ENCODE measurements around the gene KLHL33. TPM values are rescaled to one million over a fixed set of nuclear protein-coding genes. Genes with fewer than 3 reads are reported as not detected.

Gene KLHL33
- total and polyA plus RNA-seq, 8 donors: 0.08 to 0.34 (median 0.13) TPM

DNA sequence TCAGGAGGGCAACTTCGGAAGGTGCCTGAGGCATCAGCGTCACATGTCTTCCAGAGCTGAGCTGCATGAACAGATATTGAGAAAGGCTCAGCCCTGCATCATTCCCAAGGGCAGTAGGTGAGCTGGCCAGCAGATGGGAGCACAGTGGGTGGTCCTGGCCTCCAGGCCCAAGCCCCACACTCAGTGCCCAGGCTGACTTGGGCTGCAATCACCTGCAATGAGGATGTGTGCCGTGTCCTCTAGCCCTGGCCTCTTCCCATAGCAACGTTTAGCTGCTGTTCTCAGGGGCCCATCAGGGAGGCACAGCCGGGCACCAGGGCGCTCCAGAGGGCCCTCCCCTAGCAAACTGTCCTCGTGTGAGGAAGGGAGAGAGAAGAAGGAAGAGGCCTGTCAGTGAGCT is 54.6 kb downstream of the KLHL33 start:
- no peak for ATAC-seq
- Histone ChIP-seq H3K4me1 (no peaks in the 10 kb centered on the region), H3K27ac (no peak overlapping the region), H3K36me3 (peaks cover 0 to 80% (median 38%) of the 10 kb centered on the region in 3 donors), H3K9me3 (no peaks in the 10 kb centered on the region), H3K4me3 (no peak overlapping the region), H3K27me3 (no peaks in the 10 kb centered on the region)
- FAIRE-seq: no peak
- no peak for DNase-seq
- 83 to 84% methylated on average over 7 of the region's 7 CpGs for WGBS, 2 donors
- intact Hi-C loops (cut with DNase I): no loop called here
- TF ChIP-seq CTCF (IDR thresholded peaks at IDR 0.05): no peak

GRCh38 chr14:20380681-20381080 is 55.3 kb downstream of the KLHL33 start:
- Histone ChIP-seq H3K36me3 (peaks cover 0 to 76% (median 38%) of the 10 kb centered on the region in 3 donors), H3K4me1 (no peaks in the 10 kb centered on the region)

DNA sequence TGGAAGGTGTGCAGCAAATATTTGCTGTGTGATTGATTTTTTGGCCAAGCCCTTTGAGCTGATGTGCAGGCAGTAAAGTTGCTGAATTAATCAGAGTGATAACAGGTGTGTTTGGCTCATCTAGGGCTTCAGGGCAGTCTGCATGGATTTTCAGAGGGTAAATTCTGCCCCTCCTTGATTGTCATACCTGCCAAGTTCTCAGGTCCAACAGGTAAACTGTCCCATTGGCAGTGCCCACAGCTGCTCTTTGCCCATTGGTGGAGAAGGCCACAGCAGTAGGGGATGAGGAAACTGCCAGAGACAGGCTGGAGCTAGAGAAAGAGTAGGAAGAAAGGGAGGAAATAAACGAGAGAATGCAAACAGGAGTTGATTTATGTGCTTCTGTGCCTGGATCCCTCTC is 56.2 kb downstream of the KLHL33 start:
- TF ChIP-seq CTCF (IDR thresholded peaks at IDR 0.05): no peak
- no peaks in the 10 kb centered on the region for H3K4me1 ChIP-seq
- no peak overlapping the region for H3K27ac ChIP-seq
- no peak overlapping the region for H3K4me3 ChIP-seq
- H3K27me3 ChIP-seq: no peaks in the 10 kb centered on the region
- ATAC-seq: no peak
- intact Hi-C loops (cut with DNase I): no loop called here
- 29 to 31% methylated on average over 1 of the region's 1 CpG for WGBS, 2 donors
- FAIRE-seq: no peak
- DNase-seq: no peak
- no peaks in the 10 kb centered on the region for H3K9me3 ChIP-seq
- H3K36me3 ChIP-seq: peaks cover 0 to 71% (median 37%) of the 10 kb centered on the region in 3 donors

More at GRCh38 chr14:20380681-20381080, 55.3 kb downstream of the KLHL33 start:
- intact Hi-C loops (cut with DNase I): no loop called here
- Histone ChIP-seq H3K4me3 (no peak overlapping the region), H3K27me3 (no peaks in the 10 kb centered on the region), H3K9me3 (no peaks in the 10 kb centered on the region), H3K27ac (no peak overlapping the region)
- FAIRE-seq: no peak
- no peak for ATAC-seq
- TF ChIP-seq CTCF (IDR thresholded peaks at IDR 0.05): no peak
- 92 to 95% methylated on average over 6 of the region's 6 CpGs for WGBS, 2 donors
- no peak for DNase-seq

GRCh38 chr14:20377171-20377570 is 58.8 kb downstream of the KLHL33 start:
- Histone ChIP-seq H3K36me3 (peaks cover 0 to 64% (median 28%) of the 10 kb centered on the region in 3 donors), H3K27ac (no peak overlapping the region), H3K27me3 (no peaks in the 10 kb centered on the region), H3K9me3 (no peaks in the 10 kb centered on the region), H3K4me1 (no peaks in the 10 kb centered on the region), H3K4me3 (no peak overlapping the region)
- DNase-seq (no peak), ATAC-seq (peak in 1 of 4 donors; percentile 22), FAIRE-seq (no peak)
- WGBS, 2 donors: 92 to 98% methylated on average over 2 of the region's 2 CpGs
- intact Hi-C loops (cut with DNase I): no loop called here
- TF ChIP-seq CTCF (IDR thresholded peaks at IDR 0.05): no peak

GRCh38 chr14:20376071-20376588 is 59.8 kb downstream of the KLHL33 start:
- H3K4me3 ChIP-seq: no peak overlapping the region
- H3K27me3 ChIP-seq: no peaks in the 10 kb centered on the region
- H3K27ac ChIP-seq: no peak overlapping the region
- H3K4me1 ChIP-seq: no peaks in the 10 kb centered on the region
- 90 to 94% methylated on average over 12 of the region's 12 CpGs for WGBS, 2 donors
- DNase-seq (no peak), FAIRE-seq (no peak), ATAC-seq (peak in 1 of 4 donors; percentile 48)
- no peak for TF ChIP-seq CTCF (IDR thresholded peaks at IDR 0.05)
- no peaks in the 10 kb centered on the region for H3K9me3 ChIP-seq
- H3K36me3 ChIP-seq: peaks cover 0 to 62% (median 28%) of the 10 kb centered on the region in 3 donors
- intact Hi-C loops (cut with DNase I): no loop called here

Other genes with a start within 250 kb of the KLHL33 start
- gene OR11G2, start 245.3 kb downstream of the KLHL33 start, total RNA-seq: not detected
- gene OR11G2, start 245.3 kb downstream of the KLHL33 start, polyA plus RNA-seq: not detected
- not detected for gene OR11H6, start 212.5 kb downstream of the KLHL33 start, total RNA-seq
- not detected for gene OR11H6, start 212.5 kb downstream of the KLHL33 start, polyA plus RNA-seq
- not detected for gene OR11H7, start 207.2 kb downstream of the KLHL33 start, total RNA-seq
- not detected for gene OR11H7, start 207.2 kb downstream of the KLHL33 start, polyA plus RNA-seq
- not detected for gene OR11H4, start 196.9 kb downstream of the KLHL33 start, total RNA-seq
- gene OR11H4, start 196.9 kb downstream of the KLHL33 start, polyA plus RNA-seq: not detected
- 10 to 100 TPM in 1 of 6 donors, 1 to 10 TPM in 5; 6.9 to 12.9 (median 7.7) TPM for gene TTC5, start 130.2 kb downstream of the KLHL33 start, total RNA-seq
- 1 to 10 TPM; 3.7 to 5.1 TPM for gene TTC5, start 130.2 kb downstream of the KLHL33 start, polyA plus RNA-seq
- gene CCNB1IP1, start 102.9 kb downstream of the KLHL33 start, total RNA-seq: 10 to 100 TPM; 17.4 to 34.0 (median 25.0) TPM
- 10 to 100 TPM; 37.4 to 55.3 TPM for gene CCNB1IP1, start 102.9 kb downstream of the KLHL33 start, polyA plus RNA-seq
- gene PARP2, start 92.5 kb downstream of the KLHL33 start, total RNA-seq: 10 to 100 TPM in 3 of 6 donors, 1 to 10 TPM in 3; 6.1 to 12.5 (median 9.8) TPM
- 10 to 100 TPM; 10.7 to 21.8 TPM for gene PARP2, start 92.5 kb downstream of the KLHL33 start, polyA plus RNA-seq
- 10 to 100 TPM in 3 of 6 donors, 1 to 10 TPM in 3; 7.5 to 26.6 (median 9.6) TPM for gene TEP1, start 22.7 kb downstream of the KLHL33 start, total RNA-seq
- gene TEP1, start 22.7 kb downstream of the KLHL33 start, polyA plus RNA-seq: 10 to 100 TPM; 13.3 to 14.8 TPM
- 10 to 100 TPM; 11.4 to 16.0 (median 13.9) TPM for gene OSGEP, start 18.6 kb upstream of the KLHL33 start, total RNA-seq
- gene OSGEP, start 18.6 kb upstream of the KLHL33 start, polyA plus RNA-seq: 10 to 100 TPM; 41.2 to 69.8 TPM
- gene APEX1, start 19.1 kb upstream of the KLHL33 start, total RNA-seq: 100 to 1,000 TPM in 1 of 6 donors, 10 to 100 TPM in 5; 50.9 to 107 (median 64.6) TPM
- gene APEX1, start 19.1 kb upstream of the KLHL33 start, polyA plus RNA-seq: 10 to 100 TPM; 53.9 to 88.2 TPM
- gene PIP4P1, start 25.3 kb upstream of the KLHL33 start, total RNA-seq: 10 to 100 TPM in 5 of 6 donors, 1 to 10 TPM in 1; 8.9 to 20.5 (median 14.4) TPM
- 10 to 100 TPM; 26.8 to 38.2 TPM for gene PIP4P1, start 25.3 kb upstream of the KLHL33 start, polyA plus RNA-seq
- gene PNP, start 33.2 kb upstream of the KLHL33 start, total RNA-seq: 10 to 100 TPM in 2 of 6 donors, 1 to 10 TPM in 4; 6.2 to 17.2 (median 8.4) TPM
- gene PNP, start 33.2 kb upstream of the KLHL33 start, polyA plus RNA-seq: 10 to 100 TPM in 1 of 2 donors, 1 to 10 TPM in 1; 9.0 to 24.0 TPM
- under 1 TPM in 5 of 6 donors, not detected in 1; 0.13 to 0.62 (median 0.28) TPM for gene RNASE10, start 69.4 kb upstream of the KLHL33 start, total RNA-seq
- gene RNASE10, start 69.4 kb upstream of the KLHL33 start, polyA plus RNA-seq: under 1 TPM in 1 of 2 donors, not detected in 1; 0.19 TPM
- not detected for gene RNASE9, start 124.9 kb upstream of the KLHL33 start, total RNA-seq
- not detected for gene RNASE9, start 124.9 kb upstream of the KLHL33 start, polyA plus RNA-seq
- not detected for gene RNASE11, start 151.8 kb upstream of the KLHL33 start, total RNA-seq
- gene RNASE11, start 151.8 kb upstream of the KLHL33 start, polyA plus RNA-seq: not detected
- not detected for gene RNASE12, start 155.2 kb upstream of the KLHL33 start, total RNA-seq
- not detected for gene RNASE12, start 155.2 kb upstream of the KLHL33 start, polyA plus RNA-seq
- gene OR6S1, start 205.5 kb upstream of the KLHL33 start, total RNA-seq: not detected
- not detected for gene OR6S1, start 205.5 kb upstream of the KLHL33 start, polyA plus RNA-seq
- 10 to 100 TPM; 13.6 to 26.7 (median 15.4) TPM for gene RNASE4, start 248.4 kb upstream of the KLHL33 start, total RNA-seq
- 10 to 100 TPM in 1 of 2 donors, 1 to 10 TPM in 1; 9.6 to 24.7 TPM for gene RNASE4, start 248.4 kb upstream of the KLHL33 start, polyA plus RNA-seq